ENCODE data around the gene SMYD3. TPM values are rescaled to one million over a fixed set of nuclear protein-coding genes. Genes with fewer than 3 reads are reported as not detected.
"Not testable (repeated sequence)": the region's sequence is repeated elsewhere in the genome, so short reads cannot be mapped to it uniquely, and the experiment has no call there.

SMYD3 gene
- total RNA-seq, 1 donor from 2014 or later, result 28.3 TPM

DNA sequence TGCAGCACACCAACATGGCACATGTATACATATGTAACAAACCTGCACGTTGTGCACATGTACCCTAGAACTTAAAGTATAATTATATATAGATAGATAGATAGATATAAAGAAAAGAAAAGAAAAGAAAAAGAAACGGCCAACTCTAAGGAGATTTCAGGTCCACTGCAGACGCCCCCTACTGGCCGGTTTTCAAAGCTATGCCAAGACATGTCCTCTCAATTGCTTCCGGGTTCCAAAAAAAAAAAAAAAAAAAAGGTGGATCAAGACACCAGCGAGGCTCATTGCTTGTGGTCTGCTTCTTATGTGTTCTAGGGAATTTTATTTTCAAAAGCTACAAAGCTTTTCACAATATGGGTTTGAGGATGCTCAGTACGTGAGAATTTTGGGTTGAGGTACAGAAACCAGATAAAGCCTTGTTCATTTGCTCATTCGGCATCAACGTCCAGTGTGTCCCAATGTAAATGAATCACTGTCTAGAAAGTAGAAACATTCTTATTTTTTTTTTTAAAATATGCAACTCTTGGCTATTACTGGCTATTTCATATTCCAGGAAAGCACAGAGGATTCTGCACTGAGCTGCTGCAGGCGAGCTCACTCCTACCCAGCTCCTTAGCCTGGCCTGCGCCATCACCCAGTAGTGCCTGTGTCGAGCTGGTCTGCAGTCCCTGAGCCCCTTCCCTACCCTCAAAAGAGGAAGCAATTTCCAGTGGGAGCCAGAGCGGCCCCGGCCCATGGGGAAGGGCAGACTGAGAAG is 709.3 kb downstream of the SMYD3 start:
- no peak for DNase-seq

GRCh38 chr1:245791410-245792312 is 715.4 kb downstream of the SMYD3 start:
- DNase-seq, result no peak

- no peak for DNase-seq
Measured at GRCh38 chr1:245790441-245790840, 716.6 kb downstream of the SMYD3 start.

DNA sequence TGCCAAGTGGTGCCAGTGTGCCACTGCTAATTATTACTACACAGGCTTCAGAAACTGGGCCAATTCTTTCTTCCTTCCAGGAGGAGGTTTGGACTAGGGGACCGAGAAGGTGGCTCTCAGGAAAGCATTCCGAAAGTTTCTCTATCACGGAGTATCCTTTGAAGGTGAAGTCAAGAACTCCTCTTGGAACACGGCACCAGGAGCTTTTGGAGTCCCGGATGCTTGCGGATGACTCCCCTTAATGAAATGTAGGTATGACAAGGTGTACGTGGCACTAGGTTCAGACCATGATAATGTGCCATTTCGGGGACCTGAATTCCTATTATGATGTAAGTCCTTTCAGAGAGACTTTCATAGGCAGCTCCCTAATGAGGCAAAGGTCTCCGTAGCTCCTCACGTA is 718.2 kb downstream of the SMYD3 start:
- no peak for DNase-seq

DNA sequence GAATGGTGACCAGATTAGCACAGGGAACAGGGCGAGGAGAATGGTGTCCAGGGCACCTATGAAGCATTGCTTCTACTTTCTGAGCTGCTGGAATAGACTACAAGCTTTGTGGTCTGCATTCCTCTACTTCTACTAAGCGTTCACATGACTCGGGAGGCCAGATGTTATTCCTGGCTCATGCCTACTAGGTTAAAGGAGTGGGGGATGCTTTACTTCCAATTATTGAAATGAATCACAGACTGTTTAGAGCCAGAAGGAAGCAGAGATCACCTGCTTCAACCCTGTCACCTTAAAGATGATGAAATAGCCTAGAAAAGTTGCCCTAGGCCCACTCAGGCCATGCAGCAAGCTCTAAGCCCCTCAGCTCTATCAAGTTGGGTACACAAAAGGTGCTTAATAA is 718.8 kb downstream of the SMYD3 start:
- DNase-seq, result peak; percentile 43

GRCh38 chr1:245786948-245787347 is 720.1 kb downstream of the SMYD3 start:
- DNase-seq, result no peak

DNA sequence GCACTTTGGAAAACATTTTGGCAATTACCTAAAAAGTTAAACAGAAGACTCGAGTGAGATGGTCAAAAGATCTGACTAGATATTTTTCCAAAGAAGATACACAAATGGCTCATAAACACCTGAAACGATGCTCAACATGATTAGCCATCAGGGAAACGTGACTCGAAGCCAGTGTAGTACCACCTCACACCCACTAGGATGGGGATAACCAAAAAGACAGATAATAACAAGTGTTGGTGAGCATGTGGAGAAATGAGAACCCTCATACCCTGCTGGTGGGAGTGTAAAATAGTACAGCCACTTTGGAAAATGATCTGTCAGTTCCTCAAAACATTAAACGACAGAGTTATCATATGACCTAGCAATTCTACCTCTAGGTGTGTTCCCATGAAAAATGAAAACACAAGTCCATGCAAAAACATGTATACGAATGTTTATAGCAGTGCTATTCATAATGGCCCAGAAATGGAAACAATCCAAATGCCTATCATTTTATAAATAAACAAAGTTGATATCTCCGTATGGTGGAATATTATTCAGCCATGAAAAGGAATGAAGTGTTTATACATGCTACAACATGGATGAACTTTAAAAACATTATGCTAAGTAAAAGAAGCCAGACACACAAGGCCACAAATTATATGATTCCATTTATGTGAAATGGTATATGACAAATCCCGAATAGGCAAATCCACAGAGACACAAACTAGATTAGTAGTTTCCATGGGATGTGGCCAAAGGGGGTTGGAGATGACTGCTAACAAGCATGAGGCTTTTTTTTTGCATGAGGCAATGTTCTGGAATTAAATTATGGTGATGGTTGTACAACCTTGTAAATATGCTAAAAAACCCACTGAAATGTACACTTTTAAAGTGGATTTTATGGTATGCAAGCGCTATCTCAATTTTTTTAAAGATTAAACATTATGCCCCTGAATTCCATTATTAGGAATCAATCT is 727.0 kb downstream of the SMYD3 start:
- DNase-seq, result no peak

DNA sequence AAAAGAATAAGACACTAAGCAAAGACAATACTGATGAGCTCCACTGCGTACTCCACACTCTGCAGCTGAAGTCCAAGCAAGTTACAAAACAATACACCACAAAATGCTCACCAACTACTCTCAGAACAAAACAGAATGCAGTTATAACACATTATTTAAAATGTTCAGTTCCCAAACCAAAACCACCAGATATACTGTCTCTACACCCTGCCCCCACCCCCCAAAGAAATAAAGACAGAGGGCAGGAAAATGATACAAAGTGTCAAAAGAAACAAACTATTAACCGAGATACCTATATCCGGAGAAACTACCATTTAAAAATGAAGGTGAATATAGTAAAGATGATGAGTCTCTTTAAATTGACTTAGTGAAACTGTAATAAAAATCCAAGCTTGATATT is 729.3 kb downstream of the SMYD3 start:
- DNase-seq, result no peak

DNA sequence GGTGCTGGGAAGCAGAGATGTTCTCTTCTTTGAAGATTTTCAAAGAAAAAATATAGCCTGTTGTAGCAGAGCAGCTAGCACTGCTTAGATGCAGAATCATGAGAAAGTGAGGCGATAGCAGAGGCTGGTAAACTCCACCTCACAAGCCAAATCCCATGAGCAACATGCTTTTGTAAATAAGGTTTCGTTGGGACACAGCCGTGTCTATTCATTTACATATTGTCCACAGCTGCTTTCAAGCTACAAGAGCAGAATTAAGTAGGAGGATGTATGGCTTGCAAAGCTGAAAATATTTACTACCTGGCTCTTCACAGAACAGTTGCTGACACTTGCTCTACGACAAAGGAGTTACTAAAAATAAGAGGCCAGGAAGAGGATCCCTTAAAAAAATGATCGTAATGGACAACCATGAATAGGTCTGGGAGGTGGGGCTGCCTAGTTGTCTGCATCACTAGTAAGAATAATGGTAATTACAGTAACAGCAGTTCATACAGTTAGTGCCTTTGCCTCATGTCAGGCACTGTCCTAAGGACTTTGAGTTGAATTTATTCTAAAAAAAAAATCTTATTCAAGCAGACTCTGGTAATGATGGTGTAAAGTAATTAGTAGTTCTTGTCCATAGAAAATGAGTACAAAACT is 730.3 kb downstream of the SMYD3 start:
- DNase-seq, result no peak

DNA sequence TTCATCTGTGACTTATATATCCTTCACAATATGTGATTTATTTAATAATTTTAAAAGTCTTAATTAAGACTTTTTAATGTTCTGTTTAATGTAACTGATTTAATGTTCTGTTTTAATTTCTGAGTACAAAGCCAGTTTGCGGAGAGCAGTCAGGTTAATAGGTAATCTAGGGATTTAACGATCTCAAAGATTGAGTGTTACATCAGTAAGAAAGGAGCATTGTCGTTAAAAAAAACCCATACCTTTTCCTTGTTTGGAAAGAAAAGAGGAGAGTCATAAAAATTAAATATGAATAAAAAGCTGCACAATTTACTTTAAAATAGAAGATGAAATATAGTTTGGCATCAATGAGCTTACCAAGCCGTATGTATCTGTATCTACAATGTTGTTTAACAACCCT is 730.9 kb downstream of the SMYD3 start:
- no peak for DNase-seq

DNA sequence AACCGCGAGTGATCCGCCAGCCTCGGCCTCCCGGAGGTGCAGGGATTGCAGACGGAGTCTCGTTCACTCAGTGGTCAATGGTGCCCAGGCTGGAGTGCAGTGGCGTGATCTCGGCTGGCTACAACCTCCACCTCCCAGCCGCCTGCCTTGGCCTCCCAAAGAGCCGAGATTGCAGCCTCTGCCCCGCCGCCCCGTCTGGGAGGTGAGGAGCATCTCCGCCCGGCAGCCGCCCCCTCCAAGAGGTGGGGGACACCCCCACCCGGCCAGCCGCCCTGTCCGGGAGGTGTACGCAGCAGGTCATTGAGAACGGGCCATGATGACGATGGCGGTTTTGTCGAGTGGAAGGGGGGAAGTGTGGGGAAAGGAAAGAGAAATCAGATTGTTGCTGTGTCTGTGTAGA is 732.1 kb downstream of the SMYD3 start:
- DNase-seq, result not testable (repeated sequence)

- DNase-seq, result no peak
Measured at GRCh38 chr1:245774196-245774595, 732.9 kb downstream of the SMYD3 start.

DNA sequence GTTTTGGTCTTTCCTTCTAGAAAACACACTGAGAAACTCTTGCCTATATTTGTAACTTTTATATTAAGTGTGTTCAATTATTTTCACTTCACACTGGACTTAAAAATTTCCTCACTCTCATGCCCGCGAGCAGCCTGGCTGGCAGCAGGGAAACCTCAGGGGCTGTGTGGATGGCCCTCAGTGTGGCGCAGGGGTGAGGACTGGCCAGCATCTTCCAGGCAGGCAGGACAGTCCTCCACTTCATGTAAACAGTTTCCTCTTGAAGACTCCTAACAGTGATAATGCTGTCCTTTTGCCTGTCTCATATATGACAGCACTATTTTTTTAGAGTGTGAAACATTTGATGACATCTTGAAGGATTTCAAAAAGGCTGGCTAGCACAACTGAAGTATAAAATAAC is 733.7 kb downstream of the SMYD3 start:
- DNase-seq, result no peak

- no peak for DNase-seq
Measured at GRCh38 chr1:245772739-245773138, 734.3 kb downstream of the SMYD3 start.

DNA sequence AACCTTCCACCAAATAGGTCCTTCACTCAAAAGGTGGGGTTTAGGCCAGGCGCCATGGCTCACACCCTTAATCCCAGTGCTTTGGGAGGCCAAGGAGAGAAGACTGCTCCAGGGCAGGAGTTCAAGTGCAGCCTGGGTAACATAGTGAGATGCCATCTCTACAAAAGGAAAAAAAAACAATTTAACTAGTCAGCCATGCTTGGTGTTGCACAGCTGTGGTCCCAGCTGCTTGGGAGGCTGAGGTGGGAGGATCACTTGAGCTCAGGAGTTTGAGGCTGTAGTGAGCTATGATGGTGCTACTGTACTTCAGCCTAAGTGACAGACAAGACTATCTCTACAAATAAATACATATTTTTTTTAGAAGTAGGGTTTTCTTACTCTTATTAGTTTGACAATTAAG is 734.8 kb downstream of the SMYD3 start:
- no peak for DNase-seq

DNA sequence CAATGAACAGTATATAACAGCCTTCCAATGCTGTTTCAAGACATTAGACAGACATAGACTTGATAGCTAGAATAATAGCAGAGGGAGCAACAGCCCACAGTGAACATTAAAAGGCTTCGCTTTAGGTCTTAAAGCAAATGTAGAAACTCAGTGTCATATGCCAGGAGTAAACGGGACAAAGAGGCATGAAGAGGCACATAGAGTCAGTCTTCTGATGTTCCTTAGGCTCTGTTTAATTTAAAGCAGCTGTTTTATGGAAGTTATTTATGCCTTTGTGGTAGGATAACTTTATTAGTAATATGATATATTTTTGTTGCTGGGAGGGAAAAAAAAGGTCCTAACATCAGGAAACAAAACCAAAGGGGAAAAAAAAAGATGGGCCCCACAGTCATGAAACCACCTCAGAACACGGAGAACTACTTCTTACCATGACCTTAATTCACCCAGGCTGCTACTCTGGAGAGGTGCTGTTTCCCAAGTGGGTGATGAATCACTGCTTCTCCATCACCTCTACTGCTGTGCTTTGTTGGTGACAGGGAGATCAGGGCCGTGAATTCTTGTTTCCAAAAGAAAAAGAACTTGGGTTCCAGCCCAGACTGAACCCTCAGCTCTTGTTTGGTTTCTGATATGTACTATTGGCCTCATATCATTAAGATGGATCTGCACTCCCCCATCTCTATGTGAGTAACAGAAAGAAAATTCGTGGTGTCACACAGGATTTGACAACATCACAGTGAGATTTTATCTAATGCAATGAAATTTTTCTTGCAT is 735.4 kb downstream of the SMYD3 start:
- no peak for DNase-seq

GRCh38 chr1:245770156-245770555 is 736.9 kb downstream of the SMYD3 start:
- DNase-seq, result no peak

GRCh38 chr1:245768596-245768995 is 738.5 kb downstream of the SMYD3 start:
- no peak for DNase-seq

GRCh38 chr1:245765230-245766000 is 741.7 kb downstream of the SMYD3 start:
- DNase-seq, result no peak

DNA sequence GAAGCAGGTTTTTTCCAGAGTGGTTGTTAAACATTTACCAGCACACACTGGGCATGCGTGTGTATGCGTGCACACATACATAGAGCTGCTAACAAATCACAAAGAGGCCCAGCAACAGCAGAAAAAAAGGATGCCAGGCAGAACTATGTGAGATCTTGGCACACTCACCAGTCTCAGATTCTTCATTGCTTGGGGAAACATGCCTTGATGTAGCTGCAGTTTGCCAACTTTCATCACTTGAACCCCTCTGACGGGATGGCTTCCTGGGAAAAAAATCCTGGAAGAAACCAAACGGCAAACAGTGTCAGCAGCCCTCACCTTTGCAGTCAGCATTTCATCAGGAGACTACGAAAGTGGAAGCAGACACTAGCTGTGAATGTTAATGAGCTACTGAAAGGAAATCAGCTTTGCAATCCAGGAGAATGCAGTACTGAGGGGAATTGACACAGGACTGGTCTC is 743.2 kb downstream of the SMYD3 start:
- no peak for DNase-seq
